T-helper 2 cell treated with Interferon-gamma antibody and Interleukin-4, amounts not matched to agents 5 μg/mL and 100 μg/mL, for 36 hours (primary cell): ENCODE results near the gene SLC16A6.
"Not testable (repeated sequence)": the region's sequence is repeated elsewhere in the genome, so short reads cannot be mapped to it uniquely, and the experiment has no call there.

Source experiments
- DNase-seq: peaks from one replicate; pipeline ENCODE4 v3.0.0; 2021; ENCODE audit warnings: low spot score
- H3K27ac Mint-ChIP-seq: one replicate; pipeline ENCODE4 v1.8.0; 2021; ENCODE audit warnings: mild to moderate bottlenecking, mixed read lengths
- H3K27me3 Mint-ChIP-seq: one replicate; pipeline ENCODE4 v1.8.0; 2021; ENCODE audit warnings: low read depth, mixed read lengths
- H3K36me3 Mint-ChIP-seq: one replicate; pipeline ENCODE4 v1.8.0; 2021; ENCODE audit warnings: low read depth, mixed read lengths
- H3K4me1 Mint-ChIP-seq: one replicate; pipeline ENCODE4 v1.8.0; 2021; ENCODE audit warnings: low read depth, mixed read lengths
- H3K4me3 Mint-ChIP-seq: one replicate; pipeline ENCODE4 v1.8.0; 2022; ENCODE audit warnings: mild to moderate bottlenecking, moderate library complexity, mixed read lengths
- H3K9me3 Mint-ChIP-seq: one replicate; pipeline ENCODE4 v1.8.0; 2021; ENCODE audit warnings: mixed read lengths

The SLC16A6 gene

DNA sequence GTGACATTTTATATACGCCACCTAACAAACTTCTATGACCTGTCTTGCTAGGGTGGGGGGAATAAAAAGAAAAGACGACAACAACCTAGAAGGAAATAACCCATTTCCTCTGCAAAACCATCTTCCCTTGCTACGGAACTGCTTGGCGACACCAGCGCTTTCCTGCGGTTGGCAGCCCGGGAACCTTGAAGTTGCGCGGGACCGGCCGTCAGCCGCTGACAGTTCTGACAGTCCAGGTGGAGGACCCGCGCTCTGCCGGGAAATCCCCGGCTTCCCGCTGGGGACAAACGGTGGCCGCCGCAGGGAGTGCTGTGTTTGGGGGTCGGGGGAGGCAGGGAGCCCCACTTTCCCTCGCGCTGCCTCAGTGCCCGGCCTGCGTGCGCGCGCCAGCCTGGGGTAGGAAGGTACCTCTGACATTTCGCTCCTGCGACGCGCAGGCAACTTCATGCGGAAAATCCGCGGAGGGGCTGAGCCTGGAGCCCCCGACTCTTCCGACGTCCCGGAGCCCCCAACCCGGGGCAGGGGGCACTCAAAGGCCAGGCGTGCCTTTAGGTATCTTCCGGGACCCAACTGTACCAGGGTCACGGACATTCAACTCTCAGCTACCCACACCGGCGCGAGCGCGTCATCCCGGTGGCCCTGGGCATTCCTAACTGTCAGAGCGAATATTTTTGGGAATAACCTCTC, 516 bp downstream of the SLC16A6 start:
- Mint-ChIP-seq H3K4me3 (peak overlapping the region; percentile 99), H3K4me1 (peaks cover 50% of the 10 kb centered on the region), H3K36me3 (peaks cover 10% of the 10 kb centered on the region), H3K27ac (peak overlapping the region; percentile 99), H3K9me3 (no peaks in the 10 kb centered on the region), H3K27me3 (peaks cover 3% of the 10 kb centered on the region)
- DNase-seq = peak; percentile 50

DNA sequence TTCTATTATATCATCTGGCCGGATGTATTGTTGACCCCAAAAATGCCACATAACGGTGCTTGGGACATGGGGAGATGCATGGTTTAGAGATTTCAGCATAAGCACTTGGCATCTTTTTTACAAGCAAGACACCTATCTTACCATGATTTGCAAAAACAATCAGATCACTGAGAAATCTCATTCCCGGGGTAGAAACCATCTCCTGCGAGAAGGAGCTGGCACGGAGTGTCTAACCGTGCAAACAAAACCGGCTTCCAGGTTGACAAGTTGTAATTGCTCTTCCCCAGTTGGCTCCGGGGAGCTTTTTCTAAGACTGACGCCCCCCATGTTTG, 1.0 kb downstream of the SLC16A6 start:
- DNase-seq = no peak

DNA sequence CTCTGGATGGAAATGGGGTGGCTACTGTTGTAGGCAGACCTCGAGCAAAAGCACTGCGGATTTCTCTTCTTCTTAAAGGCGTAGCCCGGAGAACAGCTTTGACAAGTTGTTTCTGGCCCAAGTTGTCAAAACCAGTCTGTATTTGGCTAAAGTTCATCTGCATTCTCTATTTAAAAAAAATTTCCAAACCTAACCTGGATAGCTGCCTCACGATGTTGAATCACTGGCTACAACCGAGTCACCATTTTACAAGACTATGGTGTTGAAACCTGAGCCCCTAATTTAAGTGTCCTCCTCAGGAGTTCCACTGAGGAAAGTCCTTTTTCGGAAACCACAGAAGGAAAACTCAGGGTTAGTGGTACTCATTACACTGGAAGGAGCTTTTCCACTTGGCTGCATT, 1.5 kb downstream of the SLC16A6 start:
- Mint-ChIP-seq H3K27me3 (no peaks in the 10 kb centered on the region), H3K4me1 (peaks cover 45% of the 10 kb centered on the region), H3K36me3 (peaks cover 8% of the 10 kb centered on the region)

More for the DNA sequence above, 1.0 kb downstream of the SLC16A6 start:
- H3K4me1 Mint-ChIP-seq = peaks cover 49% of the 10 kb centered on the region
- H3K27ac Mint-ChIP-seq = peak overlapping the region; percentile 99
- H3K4me3 Mint-ChIP-seq = peak overlapping the region; percentile 99
- peaks cover 1% of the 10 kb centered on the region for H3K27me3 Mint-ChIP-seq
- no peaks in the 10 kb centered on the region for H3K9me3 Mint-ChIP-seq
- peaks cover 9% of the 10 kb centered on the region for H3K36me3 Mint-ChIP-seq

DNA sequence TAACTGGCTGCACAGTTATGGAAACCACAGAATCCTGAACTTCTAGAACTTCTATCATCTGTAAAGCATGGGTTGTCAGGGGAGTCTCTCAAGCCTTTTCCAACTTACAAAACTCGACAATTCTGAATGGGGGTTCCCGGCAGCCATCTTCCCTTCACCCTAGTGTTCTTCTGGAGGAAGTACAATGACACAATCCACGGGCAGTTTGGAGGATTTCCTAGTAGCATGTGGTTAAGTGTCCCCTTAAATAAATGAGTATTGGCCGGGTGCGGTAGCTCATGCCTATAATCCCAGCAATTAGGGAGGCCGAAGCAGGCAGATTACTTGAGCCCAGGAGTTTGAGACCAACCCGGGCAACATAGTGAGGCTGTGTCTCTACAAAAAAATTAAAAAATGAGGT, 2.1 kb downstream of the SLC16A6 start:
- Mint-ChIP-seq H3K36me3 (peaks cover 8% of the 10 kb centered on the region), H3K27ac (peak overlapping the region; percentile 49), H3K4me3 (peak overlapping the region; percentile 99), H3K9me3 (no peaks in the 10 kb centered on the region), H3K27me3 (no peaks in the 10 kb centered on the region), H3K4me1 (peaks cover 40% of the 10 kb centered on the region)
- no peak for DNase-seq

More for the DNA sequence above, 1.5 kb downstream of the SLC16A6 start:
- H3K9me3 Mint-ChIP-seq = no peaks in the 10 kb centered on the region
- peak overlapping the region; percentile 99 for H3K27ac Mint-ChIP-seq
- peak overlapping the region; percentile 99 for H3K4me3 Mint-ChIP-seq
- no peak for DNase-seq

DNA sequence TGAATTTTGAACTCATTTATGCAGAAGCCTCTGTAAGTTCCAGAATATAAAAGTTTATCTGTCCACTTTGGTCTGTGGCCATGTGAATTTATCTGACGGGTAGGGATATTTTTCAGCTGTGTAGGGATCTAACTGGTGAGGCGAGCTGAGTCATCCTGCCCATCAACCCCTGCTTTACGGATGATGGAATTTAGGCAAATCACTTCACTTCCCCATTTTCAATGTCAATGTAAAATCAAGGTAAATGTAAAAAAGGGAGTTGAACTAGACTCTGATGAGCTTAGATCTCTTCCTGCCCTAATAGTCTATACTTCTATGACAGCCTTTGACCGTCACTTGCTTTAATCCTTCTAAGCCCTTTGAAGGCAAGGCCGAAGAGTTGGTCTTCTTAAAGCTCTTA, 2.6 kb downstream of the SLC16A6 start:
- Mint-ChIP-seq H3K27me3 (no peaks in the 10 kb centered on the region), H3K4me3 (peak overlapping the region; percentile 99), H3K27ac (peak overlapping the region; percentile 49), H3K4me1 (peaks cover 37% of the 10 kb centered on the region), H3K9me3 (no peaks in the 10 kb centered on the region), H3K36me3 (peaks cover 8% of the 10 kb centered on the region)
- no peak for DNase-seq

DNA sequence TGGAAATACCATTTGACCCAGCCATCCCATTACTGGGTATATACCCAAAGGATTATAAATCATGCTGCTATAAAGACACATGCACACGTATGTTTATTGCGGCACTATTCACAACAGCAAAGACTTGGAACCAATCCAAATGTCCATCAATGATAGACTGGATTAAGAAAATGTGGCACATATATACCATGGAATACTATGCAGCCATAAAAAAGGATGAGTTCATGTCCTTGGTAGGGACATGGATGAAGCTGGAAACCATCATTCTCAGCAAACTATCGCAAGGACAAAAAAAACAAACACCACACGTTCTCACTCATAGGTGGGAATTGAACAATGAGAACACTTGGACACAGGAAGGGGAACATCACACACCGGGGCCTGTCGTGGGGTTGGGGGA, 9.0 kb downstream of the SLC16A6 start:
- Mint-ChIP-seq H3K36me3 (peaks cover 35% of the 10 kb centered on the region), H3K9me3 (peaks cover 26% of the 10 kb centered on the region)
- H3K4me1 Mint-ChIP-seq, DNase-seq, H3K27ac Mint-ChIP-seq, H3K4me3 Mint-ChIP-seq, H3K27me3 Mint-ChIP-seq: not testable (repeated sequence)

DNA sequence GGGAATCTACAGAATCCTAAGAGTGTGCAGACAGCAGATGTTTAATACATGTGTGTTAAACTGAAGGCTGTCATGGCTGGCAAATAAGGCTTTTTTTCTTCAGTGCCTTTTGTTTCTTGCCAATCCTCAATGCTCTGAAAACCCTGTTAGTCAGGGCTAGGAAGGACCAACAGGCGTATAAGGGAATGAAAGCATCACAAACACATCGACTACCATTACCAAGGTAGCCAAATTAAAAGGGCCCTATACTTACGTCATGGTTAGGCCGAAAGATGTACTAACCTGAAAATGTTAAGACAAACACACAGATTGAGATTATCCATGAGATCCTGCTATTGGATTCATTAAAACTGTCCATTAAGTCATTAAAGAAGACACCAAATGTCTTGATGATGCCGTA, 13.1 kb downstream of the SLC16A6 start:
- DNase-seq = no peak
- Mint-ChIP-seq H3K4me3 (no peak overlapping the region), H3K9me3 (peaks cover 26% of the 10 kb centered on the region), H3K27me3 (no peaks in the 10 kb centered on the region), H3K4me1 (peaks cover 2% of the 10 kb centered on the region), H3K27ac (no peak overlapping the region), H3K36me3 (peaks cover 43% of the 10 kb centered on the region)

DNA sequence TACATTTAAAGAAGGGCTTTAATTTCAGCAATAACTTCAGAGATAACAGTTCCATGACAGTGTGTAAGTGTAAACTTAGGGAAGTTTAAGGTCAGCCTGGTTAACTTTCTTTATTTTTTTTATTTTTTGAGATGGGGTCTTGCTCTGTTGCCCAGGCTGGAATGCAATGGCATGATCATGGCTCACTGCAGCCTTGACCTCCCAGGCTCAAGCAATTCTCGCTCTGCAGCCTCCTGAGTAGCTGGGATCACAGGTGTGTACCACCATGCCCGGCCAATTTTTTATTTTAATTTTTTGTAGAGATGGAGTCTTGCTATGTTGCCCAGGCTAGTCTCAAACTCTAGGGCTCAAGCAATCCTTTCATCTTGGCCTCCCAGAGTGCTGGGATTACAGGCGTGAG, 14.6 kb downstream of the SLC16A6 start:
- not testable (repeated sequence) for H3K27ac Mint-ChIP-seq, H3K4me1 Mint-ChIP-seq, DNase-seq, H3K4me3 Mint-ChIP-seq, H3K27me3 Mint-ChIP-seq
- H3K36me3 Mint-ChIP-seq = peaks cover 43% of the 10 kb centered on the region
- peaks cover 20% of the 10 kb centered on the region for H3K9me3 Mint-ChIP-seq

DNA sequence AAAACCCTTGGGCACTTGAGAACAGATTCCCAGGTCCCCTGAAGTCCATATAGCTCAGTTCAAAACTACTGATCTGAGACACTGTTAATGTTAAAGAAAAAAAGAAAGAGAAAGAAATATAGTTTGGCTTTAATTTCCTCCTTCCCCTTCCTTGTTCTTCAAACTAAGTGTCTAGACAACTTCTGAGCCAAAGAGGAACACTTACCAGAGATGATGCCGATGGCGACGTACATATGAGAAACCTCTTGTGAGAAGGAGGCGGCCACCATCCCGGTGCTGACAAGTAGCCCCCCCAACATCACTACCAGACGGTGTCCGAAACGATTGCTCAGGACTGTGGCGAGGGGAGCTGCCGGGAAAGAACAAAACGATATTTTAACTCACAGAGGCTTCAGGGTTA, 17.2 kb downstream of the SLC16A6 start:
- Mint-ChIP-seq H3K9me3 (peaks cover 6% of the 10 kb centered on the region), H3K4me1 (peaks cover 2% of the 10 kb centered on the region), H3K4me3 (no peak overlapping the region), H3K27ac (no peak overlapping the region), H3K36me3 (peaks cover 36% of the 10 kb centered on the region), H3K27me3 (no peaks in the 10 kb centered on the region)
- no peak for DNase-seq

DNA sequence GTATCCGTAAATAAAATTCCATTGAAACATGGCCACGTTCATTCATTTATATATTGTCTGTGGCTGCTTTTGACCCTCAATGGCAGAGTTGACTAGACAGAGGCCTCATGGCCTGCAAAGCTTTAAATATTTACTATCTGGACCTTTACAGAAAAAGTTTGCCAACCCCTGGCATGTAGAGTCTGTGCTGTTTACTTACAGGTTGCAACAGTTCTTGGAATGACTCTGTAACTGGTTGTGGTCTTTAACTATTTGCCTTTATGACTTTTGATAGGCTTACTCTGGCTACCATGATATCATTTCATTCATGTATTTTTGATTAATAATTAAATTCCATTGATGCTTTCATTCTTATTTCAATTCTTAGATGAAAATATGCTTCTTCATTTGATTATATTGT, 25.1 kb downstream of the SLC16A6 start:
- peaks cover 19% of the 10 kb centered on the region for H3K36me3 Mint-ChIP-seq
- not testable (repeated sequence) for H3K9me3 Mint-ChIP-seq, H3K4me3 Mint-ChIP-seq, DNase-seq, H3K27me3 Mint-ChIP-seq, H3K27ac Mint-ChIP-seq
- H3K4me1 Mint-ChIP-seq = peaks cover 31% of the 10 kb centered on the region

DNA sequence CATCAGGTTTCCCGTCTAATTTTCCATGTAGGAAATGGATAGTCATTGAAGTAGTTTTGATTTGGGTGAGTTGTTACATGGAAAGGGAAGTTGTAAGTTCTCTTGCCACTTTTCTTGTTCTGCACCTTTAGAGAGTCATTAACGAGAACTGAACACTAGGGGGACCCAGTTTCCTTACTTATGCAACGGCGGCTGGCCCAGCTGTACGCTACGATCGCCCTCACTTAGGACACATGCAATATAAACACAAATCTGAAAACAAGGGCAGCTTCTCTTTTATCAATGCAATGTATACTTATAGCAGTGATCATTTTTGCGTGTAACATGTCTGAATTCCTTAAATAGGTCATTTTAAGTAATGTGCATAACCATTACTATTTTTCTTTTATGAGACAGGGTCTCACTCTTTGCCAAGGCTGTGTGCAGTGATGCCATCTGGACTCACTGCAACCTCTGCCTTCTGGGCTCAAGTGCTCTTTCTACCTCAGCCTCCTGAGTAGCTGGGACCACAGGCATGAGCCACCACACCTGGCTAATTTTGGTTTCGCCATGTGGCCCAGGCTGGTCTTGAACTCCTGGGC, 27.7 kb downstream of the SLC16A6 start:
- DNase-seq, H3K27ac Mint-ChIP-seq, H3K27me3 Mint-ChIP-seq, H3K9me3 Mint-ChIP-seq, H3K4me3 Mint-ChIP-seq: not testable (repeated sequence)
- H3K4me1 Mint-ChIP-seq = peaks cover 49% of the 10 kb centered on the region
- peaks cover 10% of the 10 kb centered on the region for H3K36me3 Mint-ChIP-seq

DNA sequence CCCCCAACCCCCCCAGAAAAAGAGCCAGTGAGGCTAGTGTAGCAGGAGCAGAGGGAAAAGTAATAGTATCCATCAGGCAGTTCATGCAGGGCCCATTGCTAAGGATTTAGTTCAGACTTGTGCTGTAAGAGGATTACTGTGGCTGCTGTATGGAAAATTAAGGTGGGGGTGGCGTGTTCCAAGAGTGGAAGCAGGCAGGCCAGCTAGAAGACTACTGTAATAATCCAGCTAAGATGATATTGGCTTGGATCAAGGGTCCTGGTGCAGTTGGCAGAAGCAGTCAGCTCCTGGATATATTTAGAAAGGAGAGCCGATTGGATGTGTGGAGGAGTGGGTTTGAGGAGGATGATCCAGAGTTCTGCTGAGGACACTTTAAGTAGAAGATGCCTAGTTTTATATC, 28.5 kb downstream of the SLC16A6 start:
- DNase-seq, H3K9me3 Mint-ChIP-seq, H3K27ac Mint-ChIP-seq, H3K4me3 Mint-ChIP-seq, H3K27me3 Mint-ChIP-seq: not testable (repeated sequence)
- peaks cover 11% of the 10 kb centered on the region for H3K36me3 Mint-ChIP-seq
- peaks cover 55% of the 10 kb centered on the region for H3K4me1 Mint-ChIP-seq

DNA sequence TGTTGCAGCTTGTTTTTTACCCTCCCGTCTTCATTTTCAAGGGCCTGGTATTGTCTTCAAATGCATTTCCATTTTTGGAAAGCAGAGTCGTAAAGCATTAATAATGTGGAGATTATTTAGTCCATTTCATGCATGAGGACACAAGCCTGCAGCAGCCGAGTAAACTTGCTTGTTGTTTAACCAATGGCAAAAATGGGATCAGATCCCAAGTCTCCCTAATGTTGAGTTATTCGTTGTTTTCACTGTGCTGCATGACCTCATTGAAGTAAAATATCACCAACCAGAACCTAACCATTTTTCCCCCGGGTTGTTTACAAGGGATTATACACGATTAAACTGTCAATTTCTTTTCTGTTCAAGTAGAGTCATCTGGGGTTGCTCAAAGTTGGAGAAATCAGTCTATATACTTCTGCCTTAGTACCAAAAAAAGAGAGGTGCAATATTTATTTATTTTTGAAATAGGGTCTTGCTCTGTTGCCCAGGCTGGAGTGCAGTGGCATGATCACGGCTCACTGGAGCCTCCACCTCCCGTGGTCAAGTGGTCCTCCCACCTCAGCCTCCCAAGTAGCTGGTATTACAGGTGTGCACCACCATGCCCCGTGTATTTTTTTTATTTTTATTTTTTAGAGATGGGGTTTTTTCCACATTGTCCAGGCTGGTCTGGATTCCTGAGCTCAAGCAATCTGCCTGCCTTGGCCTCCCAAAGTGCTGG, 30.7 kb downstream of the SLC16A6 start:
- peaks cover 65% of the 10 kb centered on the region for H3K4me1 Mint-ChIP-seq
- H3K27ac Mint-ChIP-seq = peak overlapping the region; percentile 79
- peak overlapping the region; percentile 73 for H3K4me3 Mint-ChIP-seq
- H3K36me3 Mint-ChIP-seq = peaks cover 28% of the 10 kb centered on the region
- DNase-seq = no peak
- no peaks in the 10 kb centered on the region for H3K9me3 Mint-ChIP-seq
- no peaks in the 10 kb centered on the region for H3K27me3 Mint-ChIP-seq

DNA sequence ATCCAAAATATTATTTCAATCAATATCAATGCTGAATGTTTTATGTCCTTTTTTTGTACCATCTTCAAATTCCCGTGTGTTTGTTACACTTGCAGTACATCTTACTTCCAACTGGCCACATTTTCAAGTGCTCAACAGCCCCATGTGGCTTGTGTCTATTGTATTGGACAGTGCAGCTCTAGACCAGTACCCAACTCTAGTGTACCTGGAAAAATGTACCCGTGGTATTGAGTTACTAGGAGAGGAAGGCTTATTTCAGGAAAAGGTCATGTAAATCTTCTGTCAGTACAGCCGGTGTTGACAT, 31.3 kb downstream of the SLC16A6 start:
- Mint-ChIP-seq H3K27ac (peak overlapping the region; percentile 79), H3K4me1 (peaks cover 71% of the 10 kb centered on the region), H3K36me3 (peaks cover 33% of the 10 kb centered on the region), H3K4me3 (peak overlapping the region; percentile 73)
- not testable (repeated sequence) for H3K9me3 Mint-ChIP-seq, DNase-seq, H3K27me3 Mint-ChIP-seq
